GM23248 (cell line): ENCODE data around the gene TBX5.

ENCODE experiments used
- EZH2 ChIP-seq: fragments of 200-600 bp; sonication (generic); IDR thresholded peaks from 2 replicates; pipeline ENCODE4 v1.6.1; 2018; ENCODE audit warnings: antibody characterized with exemption, mild to moderate bottlenecking; ENCODE audit not compliant: insufficient read depth, poor library complexity, severe bottlenecking
- EZH2phosphoT487 ChIP-seq: fragments of 200-600 bp; sonication (generic); IDR thresholded peaks from 2 replicates; pipeline ENCODE4 v1.6.1; 2018; ENCODE audit warnings: antibody characterized with exemption, moderate library complexity, mild to moderate bottlenecking, low read depth; ENCODE audit not compliant: insufficient read depth

DNA sequence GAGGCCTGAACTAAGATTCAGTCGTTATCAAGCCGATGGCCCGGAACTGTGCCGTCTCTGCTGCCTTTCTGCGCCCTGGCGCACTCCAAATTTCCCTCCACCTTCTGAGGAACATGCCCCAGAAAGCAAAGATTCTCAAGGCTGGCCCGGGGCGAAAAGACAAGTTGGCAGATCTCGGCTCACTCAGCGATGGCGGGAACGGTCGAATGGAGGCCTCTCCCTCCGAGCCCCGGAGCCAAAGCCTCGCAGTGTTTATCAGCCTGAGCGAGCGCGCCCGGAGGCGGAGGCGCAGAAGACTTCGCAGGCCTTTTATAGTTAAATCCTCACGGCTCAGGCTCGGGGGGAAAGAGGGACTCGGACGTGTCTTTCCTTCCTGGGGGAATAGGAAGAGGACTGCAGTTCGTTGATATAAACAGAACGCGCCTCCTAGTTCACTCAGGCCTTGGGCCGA, 5.6 kb downstream of the TBX5 start:
- TF ChIP-seq EZH2 = no peak
- no peak for TF ChIP-seq EZH2phosphoT487
